Esophagus muscularis mucosa (tissue), 2 donors: Measurements from ENCODE around the gene ZBTB7B.

Source experiments
- POLR2A ChIP-seq: fragments of 450-650 bp; IDR thresholded peaks from one replicate; pipeline ENCODE4 v1.6.1; 2017; ENCODE audit warnings: antibody characterized with exemption, moderate library complexity, mild to moderate bottlenecking, low read depth
- POLR2AphosphoS5 ChIP-seq, 2 donors: sonication (generic); formaldehyde crosslinking; IDR thresholded peaks; one replicate each; pipeline ENCODE4 v1.6.1; 2017; ENCODE audit warnings: antibody characterized with exemption in 2 of 2

- TF ChIP-seq POLR2A (no peak), POLR2AphosphoS5 (IDR thresholded peaks at IDR 0.05) (no peak)
These were observed 8.4 kb upstream of the ZBTB7B start for GRCh38 chr1:154994269-154994587.
